ENCODE results near the gene OR52N1. TPM values are rescaled to one million over a fixed set of nuclear protein-coding genes. Genes with fewer than 3 reads are reported as not detected.

The OR52N1 gene
- total and polyA plus RNA-seq, 9 of the 15 experiments (the other 6 are each of a cell fraction or from before 2014, with no cell fraction given): not detected

- TF ChIP-seq ZNF431 (CRISPR knock-in tag; IDR thresholded peaks at IDR 0.05) (no peak), HCFC1 (IDR thresholded peaks at IDR 0.05; ENCODE audit: low read depth, low read length) (no peak), SNRNP70 (optimal IDR thresholded peaks at IDR 0.05; ENCODE audit: low read depth, low read length) (no peak), TRIM24 (IDR thresholded peaks at IDR 0.05) (peak; percentile 92 to 93), FOXJ2 (tag; IDR thresholded peaks at IDR 0.05) (no peak), RBFOX2 (IDR thresholded peaks at IDR 0.05; ENCODE audit: low read depth, low read length) (no peak), IRF1 (CRISPR knock-in tag; IDR thresholded peaks at IDR 0.05; ENCODE audit: borderline replicate concordance) (no peak), EP300 (IDR thresholded peaks at IDR 0.05; ENCODE audit: low read length) (peak; percentile 79), XRCC3 (IDR thresholded peaks at IDR 0.05) (no peak), VEZF1 (CRISPR knock-in tag; IDR thresholded peaks at IDR 0.05) (peak; percentile 22; the same call in 1 of the 2 replicates), IFI16 (CRISPR knock-in tag; IDR thresholded peaks at IDR 0.05) (no peak), ILF3 (IDR thresholded peaks at IDR 0.05; ENCODE audit: borderline replicate concordance) (no peak), FOXA1 (IDR thresholded peaks at IDR 0.05; ENCODE audit: borderline replicate concordance) (no peak), PBX2 (CRISPR knock-in tag; IDR thresholded peaks at IDR 0.05; ENCODE audit: low read depth) (no peak), PBX2 (tag; conservative IDR thresholded peaks at IDR 0.05; ENCODE audit: low read depth) (peak; percentile 80), ZNF311 (CRISPR knock-in tag; IDR thresholded peaks at IDR 0.05) (no peak), RREB1 (CRISPR knock-in tag; IDR thresholded peaks at IDR 0.05) (no peak), ZNF239 (CRISPR knock-in tag; IDR thresholded peaks at IDR 0.05) (no peak)
These were observed 19.1 kb upstream of the OR52N1 start (continued) for GRCh38 chr11:5809905-5810795.
